Measurements from ENCODE around the gene EI24.

- TF ChIP-seq, protein P1, sequence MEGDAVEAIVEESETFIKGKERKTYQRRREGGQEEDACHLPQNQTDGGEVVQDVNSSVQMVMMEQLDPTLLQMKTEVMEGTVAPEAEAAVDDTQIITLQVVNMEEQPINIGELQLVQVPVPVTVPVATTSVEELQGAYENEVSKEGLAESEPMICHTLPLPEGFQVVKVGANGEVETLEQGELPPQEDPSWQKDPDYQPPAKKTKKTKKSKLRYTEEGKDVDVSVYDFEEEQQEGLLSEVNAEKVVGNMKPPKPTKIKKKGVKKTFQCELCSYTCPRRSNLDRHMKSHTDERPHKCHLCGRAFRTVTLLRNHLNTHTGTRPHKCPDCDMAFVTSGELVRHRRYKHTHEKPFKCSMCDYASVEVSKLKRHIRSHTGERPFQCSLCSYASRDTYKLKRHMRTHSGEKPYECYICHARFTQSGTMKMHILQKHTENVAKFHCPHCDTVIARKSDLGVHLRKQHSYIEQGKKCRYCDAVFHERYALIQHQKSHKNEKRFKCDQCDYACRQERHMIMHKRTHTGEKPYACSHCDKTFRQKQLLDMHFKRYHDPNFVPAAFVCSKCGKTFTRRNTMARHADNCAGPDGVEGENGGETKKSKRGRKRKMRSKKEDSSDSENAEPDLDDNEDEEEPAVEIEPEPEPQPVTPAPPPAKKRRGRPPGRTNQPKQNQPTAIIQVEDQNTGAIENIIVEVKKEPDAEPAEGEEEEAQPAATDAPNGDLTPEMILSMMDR (IDR thresholded peaks at IDR 0.05 in 4 of 5, conservative IDR thresholded peaks at IDR 0.05 in 1 of 5), result no peak
- no peak for TF ChIP-seq POLR2A (IDR thresholded peaks at IDR 0.05)
Measured at GRCh38 chr11:125554038-125554437, 15.2 kb upstream of the EI24 start.
